Amniotic epithelial cell (primary cell): ENCODE measurements around the gene FGF21.
A peak's percentile ranks its signal among the peaks of the same experiment; 100 is the strongest.
"Not testable (repeated sequence)": the region's sequence is repeated elsewhere in the genome, so short reads cannot be mapped to it uniquely, and the experiment has no call there.

Experiments used
- DNase-seq: peaks from one replicate; pipeline ENCODE4 v3.0.0-alpha.2; 2010; ENCODE audit warnings: low read depth

Gene FGF21

DNA sequence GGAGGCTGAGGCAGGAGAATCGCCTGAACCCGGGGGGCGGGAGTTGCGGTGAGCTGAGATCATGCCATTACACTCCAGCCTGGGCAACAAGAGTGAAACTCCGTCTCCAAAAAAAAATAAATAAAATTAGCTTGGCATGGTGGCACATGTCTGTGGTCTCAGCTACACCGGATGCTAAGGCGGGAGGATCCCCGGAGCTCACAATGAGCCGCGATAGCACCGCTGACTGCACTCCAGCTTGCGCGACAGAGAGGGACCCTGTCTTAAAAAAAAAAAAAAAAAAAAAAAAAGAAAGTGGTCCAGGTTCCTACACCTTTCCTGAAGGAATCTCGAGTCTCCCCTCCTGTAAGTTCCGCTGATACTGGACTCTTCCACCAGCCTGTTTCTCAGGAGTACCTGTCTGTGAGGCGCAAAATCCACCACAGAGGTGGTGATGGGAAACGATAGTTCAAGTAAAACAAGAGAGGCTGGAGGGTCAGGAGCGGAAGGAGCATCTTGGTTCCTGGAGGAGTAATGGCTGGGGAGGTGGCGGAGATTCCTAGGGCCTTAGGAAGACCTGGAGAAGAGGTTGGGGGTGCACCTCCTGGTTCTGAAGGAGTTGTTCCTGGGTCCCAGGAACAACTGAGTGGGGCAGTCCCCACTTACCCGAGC, 3.4 kb upstream of the FGF21 start:
- no peak for DNase-seq

GRCh38 chr19:48752496-48753365, 2.6 kb upstream of the FGF21 start, which contains the start of gene FUT1:
Gene FUT1, minus strand, starts transcription at chr19:48752641. Its CDS starts 1,360 bp downstream, at chr19:48751281.
- no peak for DNase-seq

DNA sequence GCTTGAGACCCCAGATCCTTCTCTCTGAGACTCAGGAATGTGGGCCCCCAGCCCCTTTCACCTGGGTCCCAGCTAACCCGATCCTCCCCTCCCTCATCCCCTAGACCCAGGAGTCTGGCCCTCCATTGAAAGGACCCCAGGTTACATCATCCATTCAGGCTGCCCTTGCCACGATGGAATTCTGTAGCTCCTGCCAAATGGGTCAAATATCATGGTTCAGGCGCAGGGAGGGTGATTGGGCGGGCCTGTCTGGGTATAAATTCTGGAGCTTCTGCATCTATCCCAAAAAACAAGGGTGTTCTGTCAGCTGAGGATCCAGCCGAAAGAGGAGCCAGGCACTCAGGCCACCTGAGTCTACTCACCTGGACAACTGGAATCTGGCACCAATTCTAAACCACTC, 463 bp downstream of the FGF21 start:
- no peak for DNase-seq

DNA sequence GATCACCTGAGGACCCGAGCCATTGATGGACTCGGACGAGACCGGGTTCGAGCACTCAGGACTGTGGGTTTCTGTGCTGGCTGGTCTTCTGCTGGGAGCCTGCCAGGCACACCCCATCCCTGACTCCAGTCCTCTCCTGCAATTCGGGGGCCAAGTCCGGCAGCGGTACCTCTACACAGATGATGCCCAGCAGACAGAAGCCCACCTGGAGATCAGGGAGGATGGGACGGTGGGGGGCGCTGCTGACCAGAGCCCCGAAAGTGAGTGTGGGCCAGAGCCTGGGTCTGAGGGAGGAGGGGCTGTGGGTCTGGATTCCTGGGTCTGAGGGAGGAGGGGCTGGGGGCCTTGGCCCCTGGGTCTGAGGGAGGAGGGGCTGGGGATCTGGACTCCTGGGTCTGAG, 888 bp downstream of the FGF21 start:
- no peak for DNase-seq

DNA sequence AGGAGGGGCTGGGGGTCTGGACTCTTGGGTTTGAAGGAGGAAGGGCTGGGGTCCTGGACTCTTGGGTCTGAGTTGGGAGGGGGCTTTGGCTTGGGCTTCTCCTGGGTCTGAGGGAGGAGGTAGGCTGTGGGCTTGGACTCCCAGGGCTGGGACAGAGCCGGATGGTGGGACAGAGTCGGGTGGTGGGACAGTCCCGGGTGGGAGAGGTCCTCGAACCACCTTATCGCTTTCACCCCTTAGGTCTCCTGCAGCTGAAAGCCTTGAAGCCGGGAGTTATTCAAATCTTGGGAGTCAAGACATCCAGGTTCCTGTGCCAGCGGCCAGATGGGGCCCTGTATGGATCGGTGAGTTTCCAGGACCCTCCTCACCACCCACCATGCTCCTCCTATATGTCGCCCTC, 1.4 kb downstream of the FGF21 start:
- no peak for DNase-seq

DNA sequence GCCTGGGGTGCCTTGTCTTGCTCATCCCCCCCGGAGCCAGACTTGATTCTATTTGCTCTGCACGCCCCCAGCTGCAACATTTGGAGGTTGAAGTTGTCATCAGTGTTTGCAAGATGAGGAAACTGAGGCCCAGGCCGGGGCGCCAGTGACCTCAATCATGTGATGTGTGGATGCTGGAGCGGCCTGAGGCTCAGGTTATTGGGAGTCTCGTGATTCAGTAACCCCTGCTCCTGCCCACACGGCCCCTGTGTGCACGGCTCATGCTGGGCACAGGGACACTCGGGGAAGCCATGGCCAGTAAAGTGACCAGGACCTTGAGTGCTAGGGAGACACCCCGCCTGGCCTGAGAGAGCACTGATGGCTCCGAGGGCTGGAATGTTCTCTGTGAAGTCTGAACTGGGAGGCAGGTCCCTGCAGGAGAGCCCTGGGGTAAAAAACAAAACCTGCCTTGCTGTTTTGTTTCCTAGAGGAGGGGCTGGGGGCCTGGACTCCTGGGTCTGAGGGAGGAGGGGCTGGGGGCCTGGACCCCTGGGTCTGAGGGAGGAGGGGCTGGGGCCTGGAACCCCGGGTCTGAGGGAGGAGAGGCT, 1.9 kb downstream of the FGF21 start:
- DNase-seq: no peak

- no peak for DNase-seq
Observed at GRCh38 chr19:48757741-48758144, 2.4 kb downstream of the FGF21 start.

- DNase-seq: no peak
Observed at GRCh38 chr19:48760504-48761205, 5.3 kb downstream of the FGF21 start.

DNA sequence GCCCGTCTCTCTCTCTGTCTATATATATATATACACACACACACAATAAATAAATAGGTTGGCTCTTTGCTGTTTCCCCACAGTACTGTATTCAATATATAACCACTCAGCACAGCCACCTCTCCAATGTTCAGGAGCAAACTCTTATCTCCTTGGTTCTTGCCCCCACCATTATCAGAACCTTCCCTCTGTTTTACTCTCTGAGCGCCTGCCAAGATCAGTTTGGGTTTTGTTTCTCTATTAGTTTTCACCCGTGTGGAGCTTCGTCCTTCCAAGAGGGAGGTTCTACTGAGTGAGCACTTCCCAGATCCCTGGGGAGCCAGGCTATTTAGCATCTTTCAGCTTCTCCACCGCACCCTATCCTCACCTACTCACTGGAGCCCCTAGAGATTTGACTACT, 10.5 kb downstream of the FGF21 start:
- DNase-seq: not testable (repeated sequence)

DNA sequence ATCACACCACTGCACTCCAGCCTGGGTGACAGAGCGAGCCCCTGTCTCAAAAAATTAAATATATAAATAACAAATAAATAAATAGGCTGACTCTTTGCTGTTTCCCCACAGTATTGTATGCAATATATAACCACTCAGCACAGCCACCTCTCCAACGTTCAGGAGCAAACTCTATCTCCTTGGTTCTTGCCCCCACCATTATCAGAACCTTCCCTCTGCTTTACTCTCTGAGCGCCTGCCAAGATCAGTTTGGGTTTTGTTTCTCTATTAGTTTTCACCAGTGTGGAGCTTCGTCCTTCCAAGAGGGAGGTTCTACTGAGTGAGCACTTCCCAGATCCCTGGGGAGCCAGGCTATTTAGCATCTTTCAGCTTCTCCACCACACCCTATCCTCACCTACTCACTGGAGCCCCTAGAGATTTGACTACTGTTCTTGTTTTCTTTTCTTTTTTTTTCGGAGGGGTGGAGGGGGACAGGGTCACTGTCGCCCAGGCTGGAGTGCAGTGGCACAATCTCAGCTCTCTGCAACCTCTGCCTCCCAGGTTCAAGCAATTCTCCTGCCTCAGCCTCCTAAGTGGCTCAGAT, 12.9 kb downstream of the FGF21 start:
- DNase-seq: not testable (repeated sequence)

DNA sequence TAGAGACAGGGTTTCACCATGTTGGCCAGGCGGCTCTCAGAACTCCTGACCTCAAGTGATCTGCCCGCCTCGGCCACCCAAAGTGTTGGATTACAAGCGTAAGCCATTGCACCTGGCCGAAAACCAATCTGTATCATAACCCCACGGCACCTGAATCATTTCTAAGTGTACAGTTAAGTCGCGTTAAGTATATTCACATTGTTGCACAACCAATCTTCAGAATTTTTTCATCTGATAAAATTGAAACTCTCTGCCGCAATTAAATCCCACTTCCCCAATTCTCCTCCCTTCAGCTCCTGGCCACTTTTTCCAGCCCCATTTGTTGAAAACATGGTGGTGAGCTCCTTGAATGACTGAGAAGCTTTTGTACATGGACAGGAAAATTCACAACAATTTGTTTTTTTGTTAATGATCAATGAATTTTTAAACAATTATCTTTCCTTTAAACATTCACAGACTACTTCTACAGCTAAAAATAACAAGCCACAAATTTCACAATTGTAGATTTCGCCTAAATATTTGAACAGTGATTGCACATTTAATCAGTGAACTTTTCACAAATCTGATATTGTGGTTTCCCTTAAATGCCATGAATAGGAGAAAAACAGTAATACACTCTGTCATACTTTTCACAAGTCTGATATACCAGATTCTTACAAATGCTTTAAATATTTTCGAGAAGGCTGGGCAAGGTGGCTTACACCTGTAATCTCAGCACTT, 13.8 kb downstream of the FGF21 start:
- peak; percentile 83 for DNase-seq

GRCh38 chr19:48770266-48770665, 14.9 kb downstream of the FGF21 start:
- DNase-seq: peak; percentile 94

GRCh38 chr19:48770734-48771472, 15.6 kb downstream of the FGF21 start:
- DNase-seq: no peak

GRCh38 chr19:48772503-48772953, 17.2 kb downstream of the FGF21 start:
- no peak for DNase-seq

DNA sequence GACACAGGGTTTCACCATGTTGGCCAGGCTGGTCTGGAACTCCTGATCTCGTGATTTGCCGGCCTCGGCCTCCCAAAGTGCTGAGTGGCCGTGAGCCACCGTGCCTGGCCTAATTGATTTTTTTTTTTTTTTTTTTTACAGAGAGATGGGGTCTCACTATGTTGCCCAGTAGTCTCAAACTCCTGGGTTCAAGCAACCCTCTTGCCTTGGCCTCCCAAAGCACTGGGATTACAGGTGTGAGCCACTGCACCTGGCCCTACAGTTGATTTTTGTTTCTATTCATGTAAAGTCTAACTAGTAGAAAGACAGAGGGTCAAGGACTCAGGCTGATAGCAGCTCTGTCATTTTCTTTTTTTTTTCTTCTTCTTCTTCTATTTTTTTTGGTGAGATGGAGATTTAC, 21.8 kb downstream of the FGF21 start:
- DNase-seq: no peak

DNA sequence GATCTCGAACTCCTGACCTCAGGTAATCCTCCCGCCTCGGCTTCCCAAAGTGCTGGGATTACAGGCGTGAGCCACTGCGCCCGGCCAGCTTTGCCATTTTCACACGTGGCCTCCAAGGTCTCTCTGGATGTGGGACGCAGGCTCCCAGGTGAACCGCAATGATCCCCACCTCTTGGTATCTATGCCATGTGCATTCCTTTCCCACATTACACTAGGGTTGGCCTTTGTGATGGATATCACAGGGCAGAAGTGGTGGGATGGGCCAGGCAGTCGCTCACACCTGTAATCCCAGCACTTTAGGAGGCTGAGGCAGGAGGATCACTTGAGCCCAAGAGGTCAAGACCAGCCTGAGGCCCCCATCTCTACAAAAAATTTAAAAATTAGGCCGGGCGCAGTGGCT, 22.4 kb downstream of the FGF21 start:
- DNase-seq: no peak

DNA sequence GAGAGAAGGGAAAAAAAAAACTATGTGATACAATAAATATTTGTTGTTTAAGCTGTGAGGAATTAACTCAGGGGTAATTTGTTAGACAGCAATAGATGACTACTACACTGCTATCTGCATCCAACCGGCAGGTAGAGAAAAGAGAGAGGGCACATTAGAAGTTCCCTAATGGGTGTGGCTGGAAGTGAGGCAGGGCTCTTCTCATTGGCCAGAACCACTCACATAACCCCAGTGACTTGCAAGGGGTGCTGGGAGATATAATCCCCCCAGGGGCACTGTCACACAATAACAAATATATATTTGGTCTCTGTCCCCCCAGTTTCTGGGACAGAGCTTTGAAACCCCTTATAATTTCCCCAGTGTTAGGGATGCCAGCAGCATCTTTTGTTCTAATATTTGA, 24.3 kb downstream of the FGF21 start:
- no peak for DNase-seq

DNA sequence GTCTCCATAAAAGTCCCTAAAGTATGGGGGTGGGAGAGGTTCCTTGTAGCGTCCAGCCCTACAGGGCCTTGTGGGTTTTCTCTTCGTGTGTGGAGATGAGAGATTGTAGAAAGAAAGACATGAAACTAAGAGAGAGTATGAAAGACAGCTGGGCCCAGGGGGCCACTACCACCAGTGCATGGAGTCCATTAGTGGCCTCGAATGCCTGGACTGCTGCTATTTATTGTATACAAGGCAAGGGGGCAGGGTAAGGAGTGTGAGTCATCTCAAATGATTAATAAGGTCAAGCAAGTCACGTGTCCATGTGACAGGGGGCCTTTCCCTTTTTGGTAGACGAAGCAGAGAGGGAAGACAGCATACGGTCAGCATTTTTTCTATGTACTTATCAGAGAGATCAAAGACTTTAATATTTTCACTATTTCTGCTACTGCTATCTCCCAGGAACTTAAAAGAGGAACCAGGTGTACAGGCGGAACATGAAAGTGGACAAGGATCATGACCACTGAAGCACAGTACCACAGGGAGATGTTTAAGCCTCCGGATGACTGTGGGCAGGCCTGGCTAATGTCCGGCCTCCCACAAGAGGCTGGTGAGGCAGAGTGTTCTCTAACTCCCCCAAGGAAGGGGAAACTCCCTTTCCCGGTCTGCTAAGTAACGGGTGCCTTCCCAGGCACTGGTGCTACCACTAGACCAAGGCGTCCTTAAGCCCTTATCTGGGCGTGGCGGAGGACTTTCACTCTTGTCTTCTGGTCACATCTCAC, 25.5 kb downstream of the FGF21 start:
- DNase-seq: peak; percentile 96

- DNase-seq: peak; percentile 44
Observed at GRCh38 chr19:48784527-48784926, 29.2 kb downstream of the FGF21 start.

- not testable (repeated sequence) for DNase-seq
Observed at GRCh38 chr19:48786422-48786821, 31.1 kb downstream of the FGF21 start.
